DMS79 (cell line): ENCODE measurements around the gene ACOT12.
"Not testable (repeated sequence)": the region's sequence is repeated elsewhere in the genome, so short reads cannot be mapped to it uniquely, and the experiment has no call there.

Source experiments
- DNase-seq: peaks from one replicate; lab custom pipeline; 2025; lab: John Stamatoyannopoulos, UW

Gene ACOT12

DNA sequence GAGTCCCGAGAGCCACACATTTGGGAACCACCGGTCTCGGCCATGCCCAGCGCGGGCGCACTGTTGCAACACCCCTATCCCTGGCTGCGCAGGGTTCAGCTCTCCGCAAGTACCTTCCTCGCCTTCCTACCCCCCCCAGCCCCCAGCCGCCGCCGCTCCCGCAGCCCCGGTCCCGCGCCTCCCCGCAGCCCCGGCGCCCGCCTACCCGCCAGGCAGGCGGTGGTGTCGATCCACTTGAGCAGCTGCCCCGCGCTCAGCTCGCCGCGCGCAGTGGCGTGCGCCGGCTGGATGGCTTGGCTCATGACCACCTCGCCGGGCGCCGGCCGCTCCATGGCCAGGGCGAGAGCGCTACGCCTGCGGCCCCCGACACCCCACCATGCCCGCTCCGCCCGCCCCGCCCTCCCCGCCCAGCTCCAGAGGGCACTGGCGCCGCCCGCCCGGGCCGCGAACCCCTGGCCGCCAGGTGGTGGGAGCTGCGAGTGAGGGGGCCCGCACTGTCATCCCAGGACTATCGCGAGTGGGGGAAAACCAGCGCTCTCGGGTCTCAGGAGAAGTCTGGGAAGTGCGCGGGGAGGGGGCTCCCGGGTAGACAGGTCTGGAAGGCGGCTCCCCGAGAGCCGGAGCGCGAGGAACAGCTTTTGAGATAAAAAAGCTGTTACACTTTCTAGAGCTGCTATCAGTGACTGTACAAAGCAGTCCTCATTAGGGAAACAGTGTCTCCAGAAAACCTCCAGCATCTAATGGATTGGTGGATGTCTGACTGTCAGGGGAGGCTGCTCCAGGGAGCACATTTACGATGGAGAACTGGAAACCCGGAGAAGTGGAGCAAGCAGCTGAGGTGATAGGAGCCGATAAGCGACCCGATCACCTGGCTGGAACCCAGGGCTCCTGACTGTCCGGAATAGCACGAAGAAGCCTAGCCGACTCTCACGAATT is at the start of gene ACOT12:
Gene ACOT12 (minus strand): TSS at position 352 of the 936 bp plus-strand sequence. CDS start 20 bp downstream, at position 332.
- no peak for DNase-seq

DNA sequence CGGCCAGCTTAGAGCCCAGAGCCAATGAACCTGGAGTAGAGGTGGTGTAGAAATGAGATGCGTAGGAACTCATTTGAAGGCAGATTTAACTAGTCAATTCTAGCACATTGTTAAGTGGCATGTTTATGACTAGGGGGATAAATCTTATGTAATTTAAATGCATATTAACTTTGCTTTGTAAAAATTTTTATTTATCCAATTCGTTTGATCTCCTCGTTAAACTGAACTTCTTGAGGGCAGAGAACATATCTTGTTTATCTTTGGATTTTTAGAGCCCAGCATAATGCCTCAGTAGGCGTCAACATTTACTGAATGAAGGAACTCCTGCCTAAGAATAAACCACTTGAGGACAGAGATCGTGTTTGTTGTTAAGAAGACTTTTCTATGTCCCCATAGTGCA is 41.1 kb upstream of the ACOT12 start:
- DNase-seq, result no peak

DNA sequence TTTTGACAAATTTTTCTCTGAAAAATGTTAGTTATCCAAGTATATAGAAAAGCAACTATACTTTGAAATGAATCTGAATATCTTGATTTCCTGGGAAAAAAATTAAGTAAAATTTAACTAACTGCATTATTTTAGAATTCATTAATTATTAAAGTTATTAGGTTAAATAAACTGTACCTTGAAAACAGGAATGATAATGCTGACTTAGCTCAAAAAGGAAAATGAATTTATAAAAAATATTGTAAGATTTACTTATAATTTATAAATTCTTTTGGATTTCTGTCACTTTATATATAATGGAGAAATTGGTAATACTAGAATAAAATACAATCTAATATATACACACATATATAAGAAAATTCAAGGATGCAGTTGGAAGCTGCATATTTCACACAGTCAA is 36.1 kb upstream of the ACOT12 start:
- DNase-seq, result no peak

DNA sequence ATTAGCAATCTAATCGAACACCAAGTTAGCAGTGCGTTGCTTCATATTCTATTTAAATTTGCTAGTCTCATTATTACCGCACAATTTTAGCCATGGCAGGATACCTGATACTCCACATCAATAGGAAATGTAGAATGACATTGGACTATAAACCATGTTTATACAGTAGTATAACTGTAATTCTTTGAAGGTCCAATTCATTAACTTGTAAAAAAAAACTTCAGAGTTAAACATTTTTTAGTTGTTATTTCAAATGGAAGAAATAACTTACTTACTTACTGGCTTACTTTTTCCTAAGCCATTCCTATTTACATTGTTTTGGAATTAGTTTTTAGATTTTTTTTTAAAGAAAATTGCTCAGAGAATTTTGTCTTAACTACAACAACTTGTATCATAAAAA is 35.4 kb upstream of the ACOT12 start:
- no peak for DNase-seq

DNA sequence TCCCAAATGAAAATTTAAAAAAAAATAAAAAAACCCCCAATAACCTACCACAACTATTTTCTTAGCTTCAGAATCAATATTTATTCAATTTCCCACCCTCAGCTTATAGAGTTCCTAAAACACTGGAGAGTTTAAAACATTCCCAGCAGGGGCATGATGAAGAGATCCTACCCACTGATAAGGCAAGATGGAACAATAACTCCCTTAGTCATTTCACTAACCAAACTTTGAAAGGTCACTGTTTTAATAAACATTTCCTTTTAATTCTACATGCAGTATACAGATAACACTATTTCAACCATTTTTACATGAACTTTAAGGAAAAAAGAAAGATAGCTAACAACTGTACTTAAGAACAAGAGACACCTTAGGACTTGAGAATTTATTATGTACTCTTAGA is 34.9 kb upstream of the ACOT12 start:
- DNase-seq, result no peak

DNA sequence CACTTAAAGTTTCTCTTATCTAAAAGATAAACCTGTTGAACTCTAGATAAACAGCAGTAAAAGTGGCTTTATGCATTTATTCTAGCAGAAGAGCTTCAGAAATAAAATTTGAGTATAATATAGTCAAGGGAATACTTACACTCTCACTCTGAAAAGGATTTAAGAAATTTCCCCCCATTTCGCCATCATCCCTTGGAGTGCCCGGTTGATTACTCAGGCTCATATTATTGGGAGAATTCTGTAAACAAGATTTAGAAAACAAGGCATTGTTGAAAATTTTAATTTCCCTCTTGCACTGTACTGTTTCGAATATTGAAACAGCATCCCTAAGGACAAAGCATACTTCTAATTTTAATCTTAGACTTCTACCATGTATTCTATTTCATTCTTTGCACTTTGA is 34.5 kb upstream of the ACOT12 start:
- no peak for DNase-seq

DNA sequence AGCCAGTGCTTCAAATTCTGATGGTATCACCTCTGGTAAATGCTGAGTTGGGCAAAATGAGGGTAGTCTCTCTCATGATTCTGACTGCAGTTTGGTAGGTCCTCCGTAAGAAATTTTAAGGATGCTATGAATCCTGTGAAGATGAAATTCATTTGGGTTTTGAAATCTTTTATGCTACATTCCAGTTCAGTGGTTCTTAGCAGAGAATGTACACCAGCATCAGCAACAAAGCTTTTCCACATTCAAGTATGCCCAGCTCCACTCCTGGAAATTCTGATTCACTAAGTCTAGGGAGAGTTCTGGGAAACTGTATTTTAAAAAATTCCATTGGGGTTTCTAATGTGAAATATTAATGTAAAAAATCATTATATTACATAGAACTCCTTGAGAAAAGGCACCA is 33.6 kb upstream of the ACOT12 start:
- DNase-seq, result no peak

DNA sequence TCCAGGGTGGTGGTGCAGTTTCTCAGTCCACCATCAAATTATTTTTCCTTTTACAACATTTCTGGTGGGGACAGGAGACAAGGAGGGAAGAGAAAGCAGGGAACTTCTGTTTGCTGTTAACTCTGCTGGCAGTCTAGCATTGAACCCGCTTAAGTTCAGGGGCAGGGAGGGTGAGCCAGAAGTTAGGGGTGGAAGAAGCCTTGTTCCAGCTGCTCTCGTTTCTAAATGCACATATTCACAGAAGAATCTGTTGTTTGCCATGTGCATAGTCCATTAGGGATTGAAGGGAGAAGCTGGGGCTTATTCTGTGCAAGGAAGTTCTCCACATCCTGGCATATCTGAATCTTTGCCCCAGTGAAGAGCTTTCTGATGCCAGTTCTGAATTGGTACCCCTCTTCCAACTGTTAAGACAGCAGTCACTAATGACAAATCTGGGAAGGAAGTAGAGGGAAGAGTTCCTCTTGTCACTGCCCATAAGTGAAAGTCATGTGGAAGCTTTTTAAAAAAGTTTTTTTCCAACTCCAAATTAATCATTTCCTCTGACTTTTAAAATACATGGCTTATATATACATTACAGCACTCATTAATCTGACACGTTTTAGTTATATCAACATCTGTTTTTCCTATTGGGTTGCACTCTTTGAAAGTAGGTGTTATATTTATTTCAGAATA is 32.6 kb upstream of the ACOT12 start:
- no peak for DNase-seq

DNA sequence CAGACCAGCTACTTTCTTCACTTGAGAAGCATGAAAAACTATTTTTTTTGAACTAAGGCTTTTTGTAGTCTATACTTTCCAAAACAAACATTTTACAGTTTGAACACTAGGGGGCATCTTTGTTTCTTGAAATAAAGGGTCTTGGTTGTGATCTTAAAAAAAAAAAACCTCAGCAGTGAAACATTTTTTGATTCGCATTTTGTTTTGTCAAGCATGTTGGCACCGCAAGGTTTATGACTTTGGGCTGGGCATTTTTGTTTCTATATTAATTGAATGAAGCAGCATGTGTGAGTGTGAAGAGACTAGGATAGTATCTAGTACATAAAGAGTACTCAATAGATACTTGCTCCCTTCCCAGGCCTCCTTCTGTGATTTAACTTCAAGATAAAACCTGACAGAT is 31.6 kb upstream of the ACOT12 start:
- DNase-seq, result peak; percentile 17

DNA sequence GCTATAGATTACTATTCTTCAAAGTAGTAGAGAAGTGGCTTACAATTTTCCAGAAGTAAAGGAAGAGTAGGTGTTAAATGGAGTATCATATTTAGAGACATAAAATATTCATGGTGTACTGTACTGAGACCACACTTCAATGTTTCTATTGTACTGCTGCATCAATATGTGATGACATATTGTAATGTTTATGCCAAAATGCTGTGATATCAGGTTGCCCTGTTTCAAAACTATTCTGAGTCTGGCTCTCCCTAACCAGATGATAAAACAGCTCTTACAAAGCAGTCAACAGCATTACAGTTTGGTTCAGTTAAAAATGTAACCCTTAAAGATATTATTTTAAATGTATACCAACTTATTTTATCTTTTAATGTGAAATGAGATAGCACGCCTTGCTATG is 30.8 kb upstream of the ACOT12 start:
- DNase-seq, result no peak

DNA sequence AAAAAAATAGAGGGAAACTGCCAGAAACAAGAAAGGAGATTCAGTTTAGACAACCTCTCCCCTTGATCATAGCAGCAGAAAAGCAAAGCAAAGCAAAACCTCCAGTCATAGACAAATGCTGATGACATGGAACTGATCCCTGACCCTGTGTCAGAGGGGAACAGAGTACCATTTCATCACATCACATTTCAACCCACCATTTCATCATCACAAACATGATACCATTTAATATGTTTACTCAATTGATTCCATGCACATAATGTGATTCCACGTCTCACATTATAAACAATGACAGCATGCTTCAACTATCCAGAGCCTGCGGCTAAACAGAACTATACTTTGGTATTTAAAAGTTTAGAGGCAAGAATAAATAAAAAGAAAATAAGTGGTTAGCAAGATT is 28.7 kb upstream of the ACOT12 start:
- no peak for DNase-seq

DNA sequence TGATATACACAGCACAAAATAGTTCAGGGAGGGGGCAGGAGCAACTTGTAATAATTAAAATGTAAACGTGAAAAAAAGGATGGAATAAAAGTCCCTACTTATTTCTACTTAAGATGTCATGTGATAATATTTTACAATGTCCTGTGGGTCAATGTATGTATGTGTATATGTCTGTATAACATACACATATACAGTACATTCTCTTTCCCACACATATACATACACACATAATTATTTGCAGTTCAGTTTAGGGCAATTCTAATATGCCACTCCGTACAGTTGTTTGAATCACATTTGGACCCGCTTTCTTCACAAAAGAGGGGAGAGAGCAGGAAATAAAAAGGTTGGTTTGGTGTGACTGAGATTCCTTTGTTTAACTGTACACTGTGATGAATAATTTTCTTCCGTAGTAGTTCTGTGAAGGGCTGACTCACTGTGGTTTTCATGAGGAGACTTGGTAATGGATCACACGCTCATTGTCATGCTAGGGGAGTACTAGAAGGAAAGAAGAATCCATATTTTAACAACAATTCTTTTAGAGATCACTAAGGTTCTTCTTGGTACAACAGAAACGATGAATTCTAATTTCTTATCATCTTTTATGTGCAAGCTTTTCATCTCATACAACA is 26.2 kb upstream of the ACOT12 start:
- no peak for DNase-seq

DNA sequence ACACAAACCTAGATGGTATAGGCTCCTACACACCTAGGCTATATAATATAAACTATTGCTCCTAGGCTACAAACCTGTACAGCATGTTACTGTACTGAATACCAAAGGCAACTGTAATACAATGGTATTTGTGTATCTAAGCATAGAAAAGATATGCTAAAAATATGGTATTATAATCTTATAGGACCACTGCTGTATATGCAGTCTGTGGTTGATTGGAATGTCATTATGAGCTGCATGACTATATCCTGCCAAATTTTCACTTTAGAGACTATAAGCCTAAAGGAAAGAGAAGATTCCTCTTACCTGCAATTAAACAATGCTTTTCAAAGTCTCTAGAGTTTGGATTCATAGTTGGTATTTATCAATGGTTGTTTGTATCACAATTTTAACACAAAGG is 24.7 kb upstream of the ACOT12 start:
- no peak for DNase-seq

DNA sequence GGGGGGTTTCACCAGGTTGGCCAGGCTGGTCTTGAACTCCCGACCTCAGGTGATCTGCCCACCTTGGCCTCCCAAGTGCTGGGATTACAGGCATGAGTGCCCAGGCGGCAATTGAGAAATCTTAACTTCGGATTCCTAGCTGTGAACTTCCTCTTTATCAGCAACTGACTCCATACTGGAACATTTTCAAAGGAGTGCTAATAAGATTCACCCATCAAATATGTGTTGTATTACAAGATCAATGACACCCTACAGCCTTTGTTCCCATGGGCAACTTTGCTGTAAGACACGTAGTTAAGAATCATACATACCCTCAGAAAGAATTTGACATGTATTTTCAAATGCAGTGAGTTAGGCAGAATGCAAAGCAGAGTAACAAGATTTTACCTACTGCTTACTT is 23.1 kb upstream of the ACOT12 start:
- no peak for DNase-seq

DNA sequence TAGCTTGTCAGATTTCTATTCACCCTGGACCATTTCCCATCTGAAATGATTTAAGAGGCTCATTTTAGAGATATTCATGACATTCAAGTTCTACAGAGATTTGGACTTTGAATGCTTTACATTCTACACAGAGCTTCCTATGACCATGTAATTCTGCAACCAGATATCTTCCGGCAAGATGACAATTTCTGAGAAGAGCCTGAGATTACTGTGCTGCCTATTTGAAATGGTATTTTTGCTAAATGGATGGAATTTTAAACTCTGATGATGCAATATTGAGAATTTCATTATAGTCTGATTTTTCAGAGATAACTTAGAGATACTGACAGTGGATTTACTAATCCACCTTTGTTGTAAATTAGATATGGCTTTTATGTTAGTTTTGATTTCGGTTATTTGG is 16.0 kb upstream of the ACOT12 start:
- no peak for DNase-seq

DNA sequence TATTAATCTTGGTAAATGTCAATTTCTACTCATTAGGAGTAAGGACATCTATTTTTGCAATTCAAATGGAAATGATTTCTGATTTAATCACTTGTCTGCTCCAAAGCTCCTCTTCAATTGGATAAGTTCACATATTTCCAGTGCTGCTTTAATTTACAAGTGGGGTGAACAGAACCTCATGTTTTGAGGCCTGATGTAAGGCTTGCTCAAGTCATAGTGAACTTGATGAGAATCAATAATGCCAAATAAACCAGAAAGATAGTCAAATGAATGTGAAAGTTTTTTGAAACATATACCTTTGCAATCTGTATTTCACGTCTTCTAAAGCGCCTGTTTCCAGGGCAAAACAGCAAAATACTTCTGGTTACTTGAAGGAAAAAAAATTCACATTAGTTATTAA is 15.4 kb upstream of the ACOT12 start:
- no peak for DNase-seq

DNA sequence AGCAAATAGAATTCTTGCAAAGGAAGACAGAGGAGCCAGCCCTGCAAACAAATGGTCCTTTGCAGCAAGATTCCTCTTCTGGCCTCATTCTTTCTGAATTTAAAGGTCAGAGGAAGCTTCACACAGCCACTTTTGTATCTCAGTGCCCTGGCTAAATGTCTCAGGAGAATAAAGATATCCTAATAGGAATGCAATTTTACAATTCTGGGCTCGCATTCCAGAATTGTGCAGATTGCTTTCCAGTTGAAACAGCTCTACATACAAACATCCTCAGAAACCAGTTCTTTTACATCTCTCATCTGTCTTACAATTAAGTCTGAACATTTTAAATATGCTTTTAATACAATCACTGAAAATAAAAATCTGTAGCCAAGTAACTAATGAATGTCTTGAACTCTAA is 14.6 kb upstream of the ACOT12 start:
- no peak for DNase-seq

DNA sequence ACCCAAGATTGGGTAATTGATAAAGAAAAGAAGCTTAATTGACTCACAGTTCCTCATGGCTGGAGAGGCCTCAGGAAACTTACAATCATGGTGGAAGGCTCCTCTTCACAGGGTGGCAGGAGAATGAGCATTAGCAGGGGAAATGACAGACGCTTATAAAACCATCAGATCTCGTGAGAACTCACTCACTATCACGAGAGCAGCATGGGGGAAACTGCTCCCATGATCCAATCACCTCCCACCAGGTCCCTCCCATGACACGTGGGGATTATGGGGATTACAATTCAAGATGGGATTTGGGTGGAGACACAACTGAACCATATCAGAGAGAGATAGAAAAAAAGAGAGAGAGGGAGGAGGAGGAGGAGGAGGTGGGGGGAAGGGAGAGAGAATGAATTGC is 13.9 kb upstream of the ACOT12 start:
- not testable (repeated sequence) for DNase-seq

DNA sequence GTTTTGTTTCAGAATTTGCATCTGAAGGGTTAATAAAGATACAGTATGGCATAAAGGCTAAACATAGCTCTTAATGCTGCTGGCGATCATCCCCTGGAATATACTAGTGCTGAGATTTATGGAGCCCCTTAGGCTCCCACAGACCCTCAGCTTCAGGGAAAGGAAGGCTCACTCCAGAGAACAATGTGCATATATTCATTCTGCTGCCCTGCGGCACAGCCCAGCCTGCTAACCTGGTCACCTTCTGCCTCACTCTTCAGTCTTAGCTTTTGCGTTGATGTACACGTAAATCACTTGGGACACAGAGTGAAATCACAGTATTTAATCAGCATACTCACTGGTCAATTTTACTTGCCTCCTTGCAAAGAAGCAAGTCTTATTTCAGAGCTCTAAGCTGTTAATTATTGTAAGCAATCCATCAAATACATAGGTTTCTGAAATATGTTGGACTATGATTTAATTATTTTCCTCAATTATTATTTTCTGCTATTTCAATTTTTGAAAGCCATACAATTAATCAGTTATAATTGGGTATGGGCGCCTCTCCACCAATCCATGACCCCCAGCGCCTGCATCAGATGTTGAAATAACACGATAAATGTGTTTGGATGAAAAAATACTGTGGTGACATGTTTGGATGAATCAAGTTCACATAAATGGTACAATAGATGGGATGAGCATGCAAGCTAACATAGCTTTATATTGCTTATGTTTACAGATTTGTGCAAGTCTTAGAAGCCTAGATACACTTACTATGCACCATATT is 11.4 kb upstream of the ACOT12 start:
- DNase-seq, result no peak

DNA sequence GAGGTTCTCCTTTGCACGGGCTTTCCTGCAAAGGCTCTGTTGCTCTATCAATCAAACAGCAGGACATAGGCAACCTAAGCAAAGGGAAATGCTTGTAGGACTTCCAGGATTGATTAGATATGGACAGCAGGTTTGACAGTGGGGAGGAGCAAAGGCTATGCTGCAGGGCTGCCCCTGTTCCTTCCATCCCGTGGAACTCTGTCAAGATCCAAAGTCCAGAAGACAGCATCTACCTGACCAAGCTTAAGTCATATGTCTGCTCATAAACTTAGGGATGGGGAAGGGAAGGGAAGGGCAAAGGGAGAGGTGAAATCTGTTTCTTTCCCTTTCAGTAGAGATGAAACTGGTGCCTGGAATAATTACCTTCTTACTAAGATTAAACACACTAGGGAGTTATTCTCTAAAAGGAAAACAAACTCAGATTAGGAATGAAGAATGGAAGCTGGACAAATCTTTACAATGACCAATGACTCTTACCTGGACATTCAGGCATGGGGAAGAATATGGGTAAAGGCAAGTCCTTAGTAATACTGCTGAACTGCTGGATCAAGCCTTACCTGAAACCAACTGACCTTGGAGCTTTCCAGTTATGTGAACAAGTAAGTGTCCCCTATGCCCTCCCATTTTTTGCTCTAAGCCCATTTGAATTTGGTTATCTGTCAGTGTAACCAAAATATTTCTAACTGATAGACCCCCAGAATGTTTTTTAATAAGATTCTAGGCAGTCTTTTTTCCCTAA is 8.4 kb upstream of the ACOT12 start:
- DNase-seq, result no peak

DNA sequence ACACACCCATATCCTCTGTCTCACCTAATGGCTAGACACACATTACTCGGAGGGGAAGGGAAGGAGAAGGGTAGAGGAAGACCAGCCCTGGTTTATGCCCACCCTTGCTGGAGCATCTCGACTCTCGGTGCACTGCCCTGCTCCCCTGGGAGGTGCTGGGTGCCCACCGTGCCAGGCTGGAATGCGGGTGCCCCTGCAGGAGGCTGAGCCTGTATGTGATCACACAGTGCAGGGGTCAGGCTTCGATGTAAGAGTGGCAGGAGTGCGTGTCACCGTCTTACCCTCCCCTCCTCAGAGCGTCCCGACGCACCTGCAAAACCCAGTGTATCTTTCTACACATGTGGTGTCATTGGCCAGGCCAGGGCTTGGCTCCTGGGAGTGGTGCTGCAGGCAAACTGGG is 7.3 kb upstream of the ACOT12 start:
- no peak for DNase-seq

DNA sequence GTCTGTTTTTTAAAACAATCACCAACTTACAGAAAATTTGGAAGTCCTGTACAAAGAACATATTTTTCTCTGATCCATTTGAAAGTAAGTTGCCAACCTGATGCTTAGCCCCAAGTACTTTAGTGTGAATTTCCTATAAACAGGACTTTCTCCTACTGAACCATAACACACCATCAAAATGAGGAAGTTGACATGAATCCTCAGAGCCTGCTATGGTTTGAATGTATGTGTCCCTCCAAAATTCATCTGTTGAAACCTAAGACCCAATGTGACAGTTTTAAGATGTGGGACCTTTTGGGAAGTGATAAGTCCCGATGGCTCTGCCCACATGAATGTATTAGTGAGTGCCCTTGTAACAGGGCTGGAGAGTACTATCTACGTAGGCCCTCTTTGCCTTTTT is 6.4 kb upstream of the ACOT12 start:
- no peak for DNase-seq
